Astrocyte of the cerebellum (primary cell): ENCODE results near the gene FBXL20.

Experiments
- DNase-seq: peaks from one replicate; pipeline ENCODE4 v3.0.0-alpha.2; 2011; ENCODE audit warnings: low read depth
- H3K4me3 ChIP-seq: 2 replicates; pipeline ENCODE4 v1.5.1; 2011; ENCODE audit warnings: mild to moderate bottlenecking, low read depth, low read length, moderate library complexity
- CTCF ChIP-seq: IDR thresholded peaks from 2 replicates; pipeline ENCODE4 v1.5.1; 2012; ENCODE audit warnings: low read length, low read depth, moderate library complexity, mild to moderate bottlenecking; ENCODE audit errors: missing control alignments
- in situ Hi-C: cut with HindIII; loops from 2 replicates; pipeline ENCODE4 v1.10.0; 2017; ENCODE audit warnings: low sequenced_read_pairs

Gene FBXL20

GRCh38 chr17:39416141-39416540 lies 14.7 kb upstream of the FBXL20 start:
- no peak overlapping the region for H3K4me3 ChIP-seq
- no peak for DNase-seq
- in situ Hi-C loops: no loop called here
- no peak for TF ChIP-seq CTCF

- TF ChIP-seq CTCF: no peak
- H3K4me3 ChIP-seq: no peak overlapping the region
- in situ Hi-C loops: no loop called here
- no peak for DNase-seq
These were observed 8.9 kb upstream of the FBXL20 start for GRCh38 chr17:39410279-39410678.

- no peak for TF ChIP-seq CTCF
- DNase-seq: no peak
- in situ Hi-C loops: loop anchor here (5.0 kb wide), 2 partner anchors 54 to 84 kb away; partner anchors contain the start of gene CDK12
- H3K4me3 ChIP-seq: no peak overlapping the region
These were observed 6.9 kb upstream of the FBXL20 start for GRCh38 chr17:39408360-39408759.

- no peak for TF ChIP-seq CTCF
- no peak overlapping the region for H3K4me3 ChIP-seq
- in situ Hi-C loops: loop anchor here (5.0 kb wide), 2 partner anchors 55 to 85 kb away; partner anchors contain the start of gene CDK12
- DNase-seq: no peak
These were observed 5.5 kb upstream of the FBXL20 start for GRCh38 chr17:39406951-39407350.

GRCh38 chr17:39405436-39405835 lies 4.0 kb upstream of the FBXL20 start:
- no peak for TF ChIP-seq CTCF
- DNase-seq: no peak
- H3K4me3 ChIP-seq: no peak overlapping the region
- in situ Hi-C loops: loop anchor here (5.0 kb wide), 2 partner anchors 57 to 87 kb away; partner anchors contain the start of gene CDK12

GRCh38 chr17:39404542-39405378 lies 3.3 kb upstream of the FBXL20 start:
- peak; percentile 29 for DNase-seq
- no peak overlapping the region for H3K4me3 ChIP-seq
- in situ Hi-C loops: loop anchor here (5.0 kb wide), 2 partner anchors 58 to 88 kb away; partner anchors contain the start of gene CDK12
- TF ChIP-seq CTCF: no peak
